Breast epithelium (tissue), 3 donors: ENCODE data around the gene CIRBP.

ENCODE experiments used
- POLR2A ChIP-seq: fragments of 450-650 bp; IDR thresholded peaks from one replicate; pipeline ENCODE4 v1.6.1; 2016; ENCODE audit warnings: antibody characterized with exemption, mild to moderate bottlenecking, moderate library complexity
- POLR2AphosphoS5 ChIP-seq, 3 donors: sonication (generic); formaldehyde crosslinking; IDR thresholded peaks; one replicate each; pipeline ENCODE4 v1.6.1; 2017; ENCODE audit warnings: antibody characterized with exemption in 3 of 3
- TF ChIP-seq, protein P1 (sequence below), 3 donors: fragments of 450-650 bp; IDR thresholded peaks; one replicate each; pipeline ENCODE4 v1.5.1; 2016 to 2017; ENCODE audit warnings: antibody characterized with exemption in 3 of 3, mild to moderate bottlenecking in 3 of 3, moderate library complexity in 3 of 3

DNA sequence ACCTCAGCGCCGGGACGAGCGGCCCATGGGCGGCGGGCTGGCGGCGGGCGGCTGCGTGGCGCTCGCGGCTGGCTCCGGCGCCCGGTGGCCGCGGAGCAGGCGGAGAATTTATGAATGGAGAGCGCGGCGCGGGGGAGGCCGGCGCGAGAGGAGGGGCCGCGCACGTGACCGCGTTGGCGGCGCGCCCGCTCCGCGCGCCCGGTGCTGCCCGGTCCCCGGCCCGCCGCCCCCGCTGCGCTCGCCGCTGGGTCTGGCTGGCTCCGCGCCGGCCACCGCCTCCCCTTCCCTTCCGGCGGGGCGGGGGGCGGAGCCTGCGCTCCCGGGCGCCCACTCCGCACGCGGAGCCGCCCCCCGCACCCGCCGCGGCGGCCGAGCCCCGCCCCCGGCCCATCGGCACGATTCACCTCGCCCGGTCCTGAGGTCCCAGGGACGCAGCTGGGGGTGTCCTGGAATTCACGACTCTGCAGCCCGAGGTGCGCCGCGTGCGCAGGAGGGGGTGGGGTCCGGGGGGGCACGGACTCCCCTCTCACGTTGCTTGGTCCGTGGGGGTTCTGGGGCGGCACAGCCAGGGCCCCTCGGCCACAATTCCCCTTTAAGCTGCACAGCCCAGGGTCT lies 31.3 kb upstream of the CIRBP start, which contains the start of gene CBARP:
- TF ChIP-seq, protein P1, sequence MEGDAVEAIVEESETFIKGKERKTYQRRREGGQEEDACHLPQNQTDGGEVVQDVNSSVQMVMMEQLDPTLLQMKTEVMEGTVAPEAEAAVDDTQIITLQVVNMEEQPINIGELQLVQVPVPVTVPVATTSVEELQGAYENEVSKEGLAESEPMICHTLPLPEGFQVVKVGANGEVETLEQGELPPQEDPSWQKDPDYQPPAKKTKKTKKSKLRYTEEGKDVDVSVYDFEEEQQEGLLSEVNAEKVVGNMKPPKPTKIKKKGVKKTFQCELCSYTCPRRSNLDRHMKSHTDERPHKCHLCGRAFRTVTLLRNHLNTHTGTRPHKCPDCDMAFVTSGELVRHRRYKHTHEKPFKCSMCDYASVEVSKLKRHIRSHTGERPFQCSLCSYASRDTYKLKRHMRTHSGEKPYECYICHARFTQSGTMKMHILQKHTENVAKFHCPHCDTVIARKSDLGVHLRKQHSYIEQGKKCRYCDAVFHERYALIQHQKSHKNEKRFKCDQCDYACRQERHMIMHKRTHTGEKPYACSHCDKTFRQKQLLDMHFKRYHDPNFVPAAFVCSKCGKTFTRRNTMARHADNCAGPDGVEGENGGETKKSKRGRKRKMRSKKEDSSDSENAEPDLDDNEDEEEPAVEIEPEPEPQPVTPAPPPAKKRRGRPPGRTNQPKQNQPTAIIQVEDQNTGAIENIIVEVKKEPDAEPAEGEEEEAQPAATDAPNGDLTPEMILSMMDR (IDR thresholded peaks at IDR 0.05) = no peak
- TF ChIP-seq POLR2A (no peak), POLR2AphosphoS5 (IDR thresholded peaks at IDR 0.05) (no peak)
